RWPE2 (cell line): ENCODE measurements around the gene RPL28.

Experiments
- ATAC-seq: fragments of 200-7000 bp; cut with Tn5 transposase; 3 replicates; pipeline ENCODE4 v1.9.1; 2021; ENCODE audit warnings: low read depth
- DNase-seq: peaks from one replicate; pipeline ENCODE4 v3.0.0-alpha.2; 2020; ENCODE audit warnings: low spot score
- H3K27ac ChIP-seq: fragments of 450-650 bp; 2 replicates; pipeline ENCODE4 v1.5.1; 2017; ENCODE audit warnings: mild to moderate bottlenecking; ENCODE audit not compliant: poor library complexity, severe bottlenecking
- H3K27me3 ChIP-seq: fragments of 250-450 bp; sonication (Bioruptor Pico); 2 replicates; pipeline ENCODE4 v1.5.1; 2021; ENCODE audit warnings: mild to moderate bottlenecking, moderate library complexity; ENCODE audit not compliant: insufficient read depth, poor library complexity, severe bottlenecking
- H3K36me3 ChIP-seq: fragments of 250-450 bp; sonication (Bioruptor Pico); 2 replicates; pipeline ENCODE4 v1.5.1; 2020; ENCODE audit warnings: low read depth, mild to moderate bottlenecking, moderate library complexity
- H3K4me1 ChIP-seq: fragments of 250-450 bp; sonication (Bioruptor Pico); 2 replicates; pipeline ENCODE4 v1.5.1; 2021; ENCODE audit warnings: mild to moderate bottlenecking, moderate library complexity; ENCODE audit not compliant: insufficient read depth, poor library complexity, severe bottlenecking
- H3K4me3 ChIP-seq: fragments of 250-450 bp; sonication (Bioruptor Pico); 2 replicates; pipeline ENCODE4 v1.5.1; 2021; ENCODE audit warnings: mild to moderate bottlenecking, moderate library complexity; ENCODE audit not compliant: severe bottlenecking
- H3K9me3 ChIP-seq: fragments of 250-450 bp; sonication (Bioruptor Pico); 2 replicates; pipeline ENCODE4 v1.5.1; 2021; ENCODE audit warnings: mild to moderate bottlenecking, moderate library complexity; ENCODE audit not compliant: severe bottlenecking
- CTCF ChIP-seq: fragments of 450-650 bp; IDR thresholded peaks from one replicate; pipeline ENCODE4 v1.5.1; 2017; ENCODE audit warnings: mild to moderate bottlenecking, moderate library complexity; ENCODE audit not compliant: poor library complexity, severe bottlenecking

The RPL28 gene

GRCh38 chr19:55353356-55353802 lies 32.4 kb upstream of the RPL28 start:
- Histone ChIP-seq H3K36me3 (no peaks in the 10 kb centered on the region), H3K4me3 (peak overlapping the region; percentile 34), H3K4me1 (peaks cover 13% of the 10 kb centered on the region), H3K9me3 (no peaks in the 10 kb centered on the region), H3K27ac (no peak overlapping the region), H3K27me3 (no peaks in the 10 kb centered on the region)
- ATAC-seq = peak; percentile 7; the same call in 2 of the 3 replicates
- no peak for TF ChIP-seq CTCF
- DNase-seq = no peak

GRCh38 chr19:55353803-55354697 lies 31.7 kb upstream of the RPL28 start:
- ATAC-seq = peak; percentile 71
- no peak for TF ChIP-seq CTCF

GRCh38 chr19:55354698-55355212 lies 31.0 kb upstream of the RPL28 start, which contains the start of gene COX6B2:
TSS of gene COX6B2 (minus strand) at chr19:55354719. CDS start at chr19:55354521, 198 bp downstream.
- Histone ChIP-seq H3K27me3 (no peaks in the 10 kb centered on the region), H3K4me3 (peak within 1 kb of the TSS; percentile 34)

More at GRCh38 chr19:55353803-55354697, 31.7 kb upstream of the RPL28 start:
- DNase-seq = peak; percentile 70
- H3K4me1 ChIP-seq = peaks cover 13% of the 10 kb centered on the region
- H3K27me3 ChIP-seq = no peaks in the 10 kb centered on the region
- no peaks in the 10 kb centered on the region for H3K36me3 ChIP-seq
- H3K9me3 ChIP-seq = no peaks in the 10 kb centered on the region
- H3K27ac ChIP-seq = peak overlapping the region; percentile 41
- peak overlapping the region; percentile 34 for H3K4me3 ChIP-seq

GRCh38 chr19:55355213-55355821 lies 30.4 kb upstream of the RPL28 start:
- ATAC-seq (peak; percentile 38), DNase-seq (no peak)
- Histone ChIP-seq H3K36me3 (no peaks in the 10 kb centered on the region), H3K27ac (peak overlapping the region; percentile 41), H3K9me3 (no peaks in the 10 kb centered on the region), H3K4me3 (no peak overlapping the region), H3K4me1 (peaks cover 13% of the 10 kb centered on the region), H3K27me3 (no peaks in the 10 kb centered on the region)
- no peak for TF ChIP-seq CTCF

More at GRCh38 chr19:55354698-55355212, 31.0 kb upstream of the RPL28 start, which contains the start of gene COX6B2:
- Histone ChIP-seq H3K4me1 (peaks cover 13% of the 10 kb centered on the region), H3K27ac (peak within 1 kb of the TSS; percentile 41), H3K36me3 (no peaks in the 10 kb centered on the region), H3K9me3 (no peaks in the 10 kb centered on the region)
- ATAC-seq (no peak), DNase-seq (no peak)
- TF ChIP-seq CTCF = no peak
